GM18526 (cell line): ENCODE data around the gene TBC1D22B.

Experiments
- POLR2A ChIP-seq: IDR thresholded peaks from 3 replicates; pipeline ENCODE4 v1.6.1; 2011; ENCODE audit not compliant: insufficient read length; ENCODE audit errors: extremely low read depth

TBC1D22B gene

GRCh38 chr6:37347670-37348111 lies 90.1 kb downstream of the TBC1D22B start:
- no peak for TF ChIP-seq POLR2A

DNA sequence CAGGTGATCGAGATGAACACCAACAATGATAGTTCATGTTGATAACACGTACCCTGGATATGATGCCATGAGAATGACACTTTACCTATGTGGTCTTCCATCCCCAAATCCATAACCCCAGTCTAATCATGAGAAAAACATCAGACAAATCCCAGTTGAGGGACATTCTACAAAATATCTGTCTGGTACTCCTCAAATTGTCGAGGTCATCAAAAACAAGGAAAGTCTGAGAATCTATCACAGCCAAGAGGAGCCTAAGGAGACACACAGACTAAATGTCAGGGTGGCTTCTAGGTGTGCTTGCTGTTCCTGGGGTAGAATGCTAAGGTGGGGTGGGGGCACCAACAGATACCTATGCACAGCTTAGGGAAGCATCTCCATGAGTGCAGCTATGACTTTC lies 93.5 kb downstream of the TBC1D22B start:
- no peak for TF ChIP-seq POLR2A

DNA sequence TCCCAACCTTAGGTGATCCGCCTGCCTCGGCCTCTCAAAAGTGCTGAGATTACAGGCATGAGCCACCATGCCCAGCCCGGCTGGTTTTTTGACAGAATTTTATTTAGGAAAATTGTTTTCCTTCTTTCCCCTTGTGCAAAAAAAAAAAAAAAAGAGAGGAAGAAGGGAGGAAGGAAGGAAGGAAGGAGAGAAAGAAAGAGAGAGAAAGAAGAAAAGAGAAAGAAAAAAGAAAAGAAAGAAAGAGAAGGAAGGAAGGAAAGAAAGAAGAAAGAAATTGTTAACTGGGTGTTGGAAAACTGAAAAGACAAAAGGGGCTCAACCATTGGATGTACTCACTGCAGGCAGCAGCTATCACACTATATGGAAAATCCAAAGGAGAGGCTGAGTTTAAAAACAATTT lies 94.8 kb downstream of the TBC1D22B start:
- no peak for TF ChIP-seq POLR2A

DNA sequence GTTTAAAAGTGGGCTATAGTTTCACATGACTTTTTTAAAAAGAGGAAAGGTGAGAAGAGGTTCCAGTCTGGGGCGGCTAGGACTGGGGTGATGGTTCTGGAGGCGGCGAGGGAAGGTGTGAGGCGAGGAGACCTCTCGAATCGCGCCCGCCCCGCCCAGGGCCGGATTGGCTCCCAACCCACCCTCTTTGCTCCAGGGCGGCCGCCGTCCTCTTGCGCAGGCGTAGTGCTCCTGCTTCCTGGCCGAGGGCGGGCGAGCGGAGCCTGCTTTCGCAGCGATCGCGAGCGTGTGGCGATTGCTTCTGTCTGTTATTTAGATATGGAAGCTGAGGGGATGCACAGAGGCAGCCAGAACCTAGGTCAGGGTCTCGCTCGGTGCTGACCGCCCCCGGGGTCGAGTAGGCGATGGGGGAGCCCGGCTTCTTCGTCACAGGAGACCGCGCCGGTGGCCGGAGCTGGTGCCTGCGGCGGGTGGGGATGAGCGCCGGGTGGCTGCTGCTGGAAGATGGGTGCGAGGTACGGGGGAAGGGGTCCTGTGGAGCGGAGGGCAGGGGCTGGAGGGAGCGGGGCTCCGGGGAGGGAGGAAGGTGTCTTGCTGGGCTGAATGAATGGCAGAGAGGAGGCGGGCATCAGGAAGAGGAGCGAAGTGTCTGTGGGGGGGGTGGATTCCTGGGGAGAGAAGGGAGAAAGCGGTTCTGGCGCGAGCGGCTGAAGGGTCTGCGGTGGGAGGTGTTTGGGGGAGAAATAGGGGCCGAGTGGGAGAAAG lies 96.4 kb downstream of the TBC1D22B start, which contains the start of gene RNF8:
Gene RNF8 (plus strand): TSS at position 223 of the 765 bp plus-strand sequence. CDS start 182 bp downstream, at position 405.
- peak; percentile 76 for TF ChIP-seq POLR2A

- TF ChIP-seq POLR2A, result no peak
Observed at GRCh38 chr6:37354526-37355384, 97.2 kb downstream of the TBC1D22B start.

- no peak for TF ChIP-seq POLR2A
Observed at GRCh38 chr6:37357288-37357687, 99.7 kb downstream of the TBC1D22B start.

DNA sequence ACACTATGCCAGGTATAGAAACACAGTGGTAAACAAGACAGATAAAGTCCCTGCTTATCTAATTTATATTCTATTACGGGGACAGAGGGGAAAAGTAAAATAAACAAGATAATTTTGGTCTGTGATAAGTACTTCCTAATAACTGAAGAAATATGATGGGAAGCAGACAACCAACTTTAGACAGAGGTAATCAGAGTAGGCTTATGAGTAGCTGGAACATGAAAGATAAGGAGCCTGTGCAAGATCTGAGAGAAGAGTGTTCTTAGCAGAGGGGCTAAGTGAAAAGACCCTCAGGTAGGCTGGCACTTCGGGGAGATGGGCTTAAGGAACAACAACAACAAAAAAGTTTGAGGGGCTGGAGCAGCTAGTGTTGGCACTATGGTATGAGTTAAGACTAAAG lies 100.3 kb downstream of the TBC1D22B start:
- TF ChIP-seq POLR2A, result no peak

GRCh38 chr6:37359039-37359438 lies 101.5 kb downstream of the TBC1D22B start:
- no peak for TF ChIP-seq POLR2A

- TF ChIP-seq POLR2A, result no peak
Observed at GRCh38 chr6:37362101-37362828, 104.7 kb downstream of the TBC1D22B start.

GRCh38 chr6:37365791-37366190 lies 108.2 kb downstream of the TBC1D22B start:
- TF ChIP-seq POLR2A, result no peak

DNA sequence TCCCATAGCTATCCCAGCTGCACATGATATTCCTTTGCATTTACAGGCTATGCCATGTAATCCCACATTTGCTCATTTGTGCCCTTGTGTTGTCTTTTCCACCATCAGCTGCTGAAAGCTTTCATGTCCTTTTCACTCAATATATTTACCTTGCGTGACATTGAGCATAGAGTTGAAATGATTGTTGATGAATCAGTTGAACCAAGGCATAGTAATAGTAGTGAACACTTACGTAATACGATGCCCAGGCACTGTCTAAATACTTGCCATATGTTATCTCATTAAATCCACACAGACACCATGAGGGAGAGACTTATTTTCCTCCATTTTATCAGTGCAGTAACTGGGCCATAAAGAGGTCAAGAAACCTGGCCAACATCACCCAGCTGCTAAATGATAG lies 109.3 kb downstream of the TBC1D22B start:
- TF ChIP-seq POLR2A, result no peak

DNA sequence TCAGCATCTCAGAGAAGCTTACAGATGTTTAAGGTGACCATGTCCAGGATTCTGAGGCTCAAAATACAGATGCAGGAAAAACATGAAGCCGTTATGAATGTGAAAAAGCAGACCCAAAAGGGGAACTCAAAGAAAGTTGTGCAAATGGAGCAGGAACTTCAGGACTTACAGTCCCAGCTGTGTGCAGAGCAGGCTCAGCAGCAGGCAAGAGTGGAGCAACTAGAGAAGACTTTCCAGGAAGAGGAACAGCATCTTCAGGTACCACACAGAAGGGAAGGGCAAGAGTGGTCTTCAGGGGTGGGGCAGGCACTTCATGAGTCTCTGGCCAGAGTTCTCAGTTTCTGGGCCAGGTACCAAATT lies 111.4 kb downstream of the TBC1D22B start:
- TF ChIP-seq POLR2A, result no peak

DNA sequence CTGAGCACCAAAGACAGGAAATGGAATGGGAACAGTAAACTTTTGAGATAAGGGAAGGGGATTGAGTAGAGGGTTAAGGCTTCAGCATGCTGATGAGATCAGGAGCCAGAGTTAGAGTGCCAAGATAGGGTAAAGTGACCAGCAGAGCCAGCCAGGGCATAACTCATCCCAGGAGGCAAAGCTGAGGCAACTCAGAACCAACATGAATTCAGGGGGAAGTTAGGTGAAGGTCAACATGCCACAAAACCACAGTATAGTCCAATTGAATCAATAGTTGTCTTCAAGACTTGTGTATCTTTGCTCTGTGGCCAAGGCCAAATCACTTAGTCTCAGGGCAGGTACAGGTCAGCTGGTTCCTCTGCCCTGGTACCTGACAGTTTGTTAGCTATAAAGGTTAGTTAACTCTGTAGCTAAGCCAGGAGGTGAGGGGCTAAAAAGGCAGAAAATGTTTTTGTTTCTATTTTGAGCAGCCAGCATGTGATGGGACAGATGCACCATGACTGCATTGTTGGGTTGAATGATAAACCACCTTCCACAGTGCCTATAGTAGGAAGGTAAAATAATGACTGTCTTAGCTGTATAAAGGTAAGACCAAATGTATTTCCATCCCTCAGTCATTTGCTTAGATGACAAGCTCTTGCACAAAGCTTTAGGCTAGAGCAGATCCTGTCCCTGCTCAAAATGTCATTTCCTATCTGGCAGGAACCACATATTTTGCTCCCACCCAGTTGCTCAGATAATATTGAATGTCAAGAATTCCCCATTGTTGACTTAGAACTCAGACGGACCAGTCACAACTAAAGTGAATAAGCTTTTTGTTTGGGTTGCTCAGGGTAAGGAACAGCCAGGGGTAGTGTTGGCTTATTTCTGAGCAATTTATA lies 112.0 kb downstream of the TBC1D22B start:
- no peak for TF ChIP-seq POLR2A
